Neuronal stem cell (in vitro differentiated cells): ENCODE results near the gene ARL6IP1.
"Not testable (repeated sequence)": the region's sequence is repeated elsewhere in the genome, so short reads cannot be mapped to it uniquely, and the experiment has no call there.

Source experiments
- DNase-seq: peaks from one replicate; pipeline ENCODE4 v3.0.0-alpha.2; 2013; ENCODE audit warnings: low spot score
- H2AFZ ChIP-seq: one replicate; pipeline ENCODE4 v1.6.1; 2013; ENCODE audit warnings: mild to moderate bottlenecking, low read length, inconsistent platforms
- H2AK5ac ChIP-seq: 2 replicates; pipeline ENCODE4 v1.6.1; 2013; ENCODE audit warnings: low read depth, mild to moderate bottlenecking, inconsistent platforms, low read length, moderate library complexity, mixed read lengths
- H2BK120ac ChIP-seq: 2 replicates; pipeline ENCODE4 v1.6.1; 2013; ENCODE audit warnings: low read depth, mild to moderate bottlenecking, inconsistent platforms, low read length, moderate library complexity, mixed read lengths
- H2BK12ac ChIP-seq: one replicate; pipeline ENCODE4 v1.6.1; 2013; ENCODE audit warnings: low read length, inconsistent platforms
- H2BK15ac ChIP-seq: 2 replicates; pipeline ENCODE4 v1.6.1; 2013; ENCODE audit warnings: mild to moderate bottlenecking, low read length, inconsistent platforms, mixed read lengths
- H2BK5ac ChIP-seq: one replicate; pipeline ENCODE4 v1.6.1; 2013; ENCODE audit warnings: inconsistent platforms, mild to moderate bottlenecking, low read length, moderate library complexity
- H3K14ac ChIP-seq: one replicate; pipeline ENCODE4 v1.6.1; 2013; ENCODE audit warnings: low read length, inconsistent platforms
- H3K18ac ChIP-seq: 2 replicates; pipeline ENCODE4 v1.6.1; 2013; ENCODE audit warnings: low read length, inconsistent platforms
- H3K23ac ChIP-seq: 2 replicates; pipeline ENCODE4 v1.6.1; 2013; ENCODE audit warnings: low read depth, mild to moderate bottlenecking, mixed read lengths, low read length, inconsistent platforms; ENCODE audit not compliant: poor library complexity
- H3K27ac ChIP-seq: replicated peaks from 3 replicates; pipeline ENCODE4 v1.5.1; 2013; ENCODE audit warnings: low read length, inconsistent platforms
- H3K27me3 ChIP-seq, 3 experiments: 2 replicates each; pipeline ENCODE4 v1.6.1; 2013; ENCODE audit warnings: low read length in 3 of 3, mild to moderate bottlenecking in 2 of 3, inconsistent platforms in 1 of 3, low read depth in 1 of 3, mixed read lengths in 1 of 3, moderate library complexity in 1 of 3; ENCODE audit not compliant: control insufficient read depth in 3 of 3, insufficient read depth in 3 of 3
- H3K36me3 ChIP-seq, 2 donors: replicated peaks in 1 of 2; 2 replicates each; pipeline ENCODE4 v1.6.1; 2013; ENCODE audit warnings: low read length in 2 of 2; ENCODE audit not compliant: control insufficient read depth in 2 of 2, insufficient read depth in 2 of 2
- H3K4ac ChIP-seq: 2 replicates; pipeline ENCODE4 v1.6.1; 2013; ENCODE audit warnings: inconsistent platforms, mild to moderate bottlenecking, low read length, moderate library complexity
- H3K4me1 ChIP-seq, 2 donors: 1 replicate in 1 of 2; 2 replicates in 1 of 2; pipeline ENCODE4 v1.6.1; 2013; ENCODE audit warnings: low read length in 2 of 2, low read depth in 1 of 2; ENCODE audit not compliant: control insufficient read depth in 2 of 2, insufficient read depth in 1 of 2
- H3K4me2 ChIP-seq: one replicate; pipeline ENCODE4 v1.6.1; 2013; ENCODE audit warnings: mild to moderate bottlenecking, low read length, inconsistent platforms; ENCODE audit not compliant: insufficient read depth, poor library complexity, severe bottlenecking
- H3K4me3 ChIP-seq, 2 donors: 2 replicates each; pipeline ENCODE4 v1.5.1; 2013; ENCODE audit warnings: low read length in 2 of 2, mild to moderate bottlenecking in 2 of 2, inconsistent platforms in 1 of 2, moderate library complexity in 1 of 2
- H3K79me1 ChIP-seq: one replicate; pipeline ENCODE4 v1.6.1; 2013; ENCODE audit warnings: low read depth, mild to moderate bottlenecking, inconsistent platforms, low read length, moderate library complexity
- H3K9ac ChIP-seq: one replicate; pipeline ENCODE4 v1.6.1; 2013; ENCODE audit warnings: mild to moderate bottlenecking, low read depth, low read length, inconsistent platforms; ENCODE audit not compliant: poor library complexity
- H3K9me3 ChIP-seq, 2 donors: replicated peaks in 1 of 2; 2 replicates each; pipeline versions ENCODE3 to v1.6.1; 2013; ENCODE audit warnings: low read length in 2 of 2, mild to moderate bottlenecking in 2 of 2, inconsistent platforms in 1 of 2, low read depth in 1 of 2, mixed read lengths in 1 of 2, moderate library complexity in 1 of 2; ENCODE audit not compliant: control insufficient read depth in 2 of 2, insufficient read depth in 1 of 2
- H4K8ac ChIP-seq: one replicate; pipeline ENCODE4 v1.6.1; 2013; ENCODE audit warnings: low read depth, mild to moderate bottlenecking, inconsistent platforms, low read length, moderate library complexity
- H4K91ac ChIP-seq: one replicate; pipeline ENCODE4 v1.6.1; 2013; ENCODE audit warnings: low read length, low read depth, mild to moderate bottlenecking, inconsistent platforms; ENCODE audit not compliant: poor library complexity
- WGBS, 2 donors: extraction: QIAGEN DNeasy Blood & Tissue Kit; methylation state at CpG; one replicate each; pipeline ENCODE4 v1.1.7; 2013; ENCODE audit warnings: missing lambda C conversion rate in 2 of 2, mixed read lengths in 1 of 2; ENCODE audit not compliant: insufficient read length in 2 of 2, insufficient replicate concordance in 1 of 2; ENCODE audit errors: extremely low coverage in 2 of 2; 5-methylcytosine and 5-hydroxymethylcytosine counted together

ARL6IP1 gene

GRCh38 chr16:18767217-18767616 is 34.1 kb downstream of the ARL6IP1 start:
- not testable (repeated sequence) for H2BK12ac ChIP-seq, H3K27ac ChIP-seq, H2AK5ac ChIP-seq, DNase-seq, H3K9me3 ChIP-seq, H4K8ac ChIP-seq, H2BK15ac ChIP-seq, H3K4me3 ChIP-seq, H3K9ac ChIP-seq, H3K27me3 ChIP-seq, H3K23ac ChIP-seq, H4K91ac ChIP-seq, H3K4me1 ChIP-seq, H3K14ac ChIP-seq, H2BK5ac ChIP-seq, H3K4me2 ChIP-seq, H3K4ac ChIP-seq, H3K36me3 ChIP-seq, H2AFZ ChIP-seq, H3K18ac ChIP-seq, H2BK120ac ChIP-seq, H3K79me1 ChIP-seq
- WGBS, 2 donors, result no CpG with 5 or more reads among the region's 7 CpGs

- H3K27me3 ChIP-seq, H4K8ac ChIP-seq, H3K18ac ChIP-seq, DNase-seq, H3K4me2 ChIP-seq, H2BK15ac ChIP-seq, H2BK12ac ChIP-seq, H3K79me1 ChIP-seq, H3K27ac ChIP-seq, H3K4me1 ChIP-seq, H3K4ac ChIP-seq, H3K23ac ChIP-seq, H2BK5ac ChIP-seq, H2AK5ac ChIP-seq, H3K9me3 ChIP-seq, H3K4me3 ChIP-seq, H4K91ac ChIP-seq, H2BK120ac ChIP-seq, H2AFZ ChIP-seq, H3K14ac ChIP-seq, H3K9ac ChIP-seq, H3K36me3 ChIP-seq: not testable (repeated sequence)
- WGBS, 2 donors, result no CpG with 5 or more reads among the region's 5 CpGs
Measured at GRCh38 chr16:18762713-18763112, 38.6 kb downstream of the ARL6IP1 start.

GRCh38 chr16:18759598-18760520 is 41.5 kb downstream of the ARL6IP1 start:
- H3K27ac ChIP-seq, H2BK120ac ChIP-seq, H3K14ac ChIP-seq, H3K23ac ChIP-seq, H3K4ac ChIP-seq, H2BK12ac ChIP-seq, H2BK5ac ChIP-seq, DNase-seq, H3K27me3 ChIP-seq, H3K4me2 ChIP-seq, H4K91ac ChIP-seq, H2AFZ ChIP-seq, H2BK15ac ChIP-seq, H3K4me3 ChIP-seq, H4K8ac ChIP-seq, H2AK5ac ChIP-seq, H3K79me1 ChIP-seq, H3K9ac ChIP-seq, H3K4me1 ChIP-seq, H3K18ac ChIP-seq, H3K36me3 ChIP-seq, H3K9me3 ChIP-seq: not testable (repeated sequence)
- WGBS, 2 donors, result no CpG with 5 or more reads among the region's 21 CpGs

- H2BK12ac ChIP-seq, H3K4me3 ChIP-seq: not testable (repeated sequence)
- WGBS, 2 donors, result no CpG with 5 or more reads among the region's 10 CpGs
Measured at GRCh38 chr16:18757960-18758660, 43.2 kb downstream of the ARL6IP1 start.

More at GRCh38 chr16:18757960-18758660, 43.2 kb downstream of the ARL6IP1 start:
- not testable (repeated sequence) for H3K18ac ChIP-seq, H2BK120ac ChIP-seq, H3K36me3 ChIP-seq, H2AK5ac ChIP-seq, H3K27ac ChIP-seq, H4K91ac ChIP-seq, H2AFZ ChIP-seq, H3K4ac ChIP-seq, H4K8ac ChIP-seq, H2BK15ac ChIP-seq, H3K79me1 ChIP-seq, H3K23ac ChIP-seq, H3K9ac ChIP-seq, H3K4me2 ChIP-seq, H2BK5ac ChIP-seq, DNase-seq, H3K4me1 ChIP-seq, H3K9me3 ChIP-seq, H3K14ac ChIP-seq, H3K27me3 ChIP-seq
